GM21390 (cell line): ENCODE measurements around the gene GRIN3B.
A peak's percentile ranks its signal among the peaks of the same experiment; 100 is the strongest.
"Not testable (repeated sequence)": the region's sequence is repeated elsewhere in the genome, so short reads cannot be mapped to it uniquely, and the experiment has no call there.

ENCODE experiments used
- ATAC-seq: cut with Tn5 transposase; IDR thresholded peaks from one replicate; pipeline ENCODE4 v1.9.1; 2021; ENCODE audit not compliant: unreplicated experiment

GRIN3B gene

GRCh38 chr19:1018393-1018792 is 18.2 kb downstream of the GRIN3B start:
- no peak for ATAC-seq

GRCh38 chr19:1018932-1019615 is 18.9 kb downstream of the GRIN3B start:
- no peak for ATAC-seq

GRCh38 chr19:1019616-1019961 is 19.4 kb downstream of the GRIN3B start:
- no peak for ATAC-seq

DNA sequence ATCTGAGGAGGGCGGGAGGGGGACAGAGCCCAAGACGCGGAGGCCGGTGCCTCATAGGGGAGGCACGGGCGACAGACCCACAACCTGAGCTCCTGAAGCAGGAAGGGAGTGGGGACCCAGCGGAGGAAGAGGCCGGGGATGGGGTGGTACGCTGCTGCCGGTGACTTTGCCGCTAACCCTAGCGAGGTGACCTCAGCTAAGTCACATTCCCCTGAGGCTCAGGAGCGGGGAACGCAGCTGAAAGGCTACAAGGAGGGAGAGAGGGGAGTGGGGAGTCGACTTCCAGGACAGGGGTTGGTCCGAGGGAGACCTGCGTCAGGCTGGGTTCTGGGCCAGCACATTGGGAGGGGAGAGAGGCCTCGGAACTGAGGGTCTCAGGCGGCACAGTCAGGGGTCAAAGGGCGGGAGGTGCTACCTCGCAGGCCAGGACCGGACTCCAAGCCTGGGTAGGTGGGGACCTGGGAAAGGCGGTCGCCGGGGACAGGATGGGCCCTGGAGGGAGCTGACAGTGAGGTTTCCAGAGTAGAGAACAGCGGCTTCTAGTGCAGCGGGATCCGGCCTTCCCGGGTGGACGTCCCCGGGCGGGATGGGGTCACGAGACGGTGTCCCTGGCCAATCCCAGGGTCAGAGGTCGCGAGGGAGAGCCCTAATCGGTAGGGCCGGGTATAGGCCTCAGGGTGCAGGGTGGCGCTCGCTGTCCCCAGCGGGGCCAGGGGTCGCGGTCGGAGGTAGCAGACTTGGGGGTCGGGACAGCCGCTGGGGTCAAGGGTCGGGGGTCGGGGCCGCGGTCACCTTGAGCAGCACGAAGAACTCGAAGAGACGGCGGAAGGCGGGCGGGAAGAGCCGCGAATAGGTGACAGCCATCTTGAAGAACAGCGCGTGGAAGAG is 20.0 kb downstream of the GRIN3B start:
- no peak for ATAC-seq

GRCh38 chr19:1020868-1021425 is 20.7 kb downstream of the GRIN3B start, which contains the start of gene TMEM259:
TMEM259 (minus strand) TSS chr19:1021123; CDS start chr19:1020996, 127 bp downstream.
- peak; percentile 64 for ATAC-seq

- not testable (repeated sequence) for ATAC-seq
Observed at GRCh38 chr19:1023883-1024188, 23.6 kb downstream of the GRIN3B start.

GRCh38 chr19:1025080-1025479 is 24.9 kb downstream of the GRIN3B start:
- ATAC-seq = not testable (repeated sequence)

GRCh38 chr19:1025960-1026782 is 26.0 kb downstream of the GRIN3B start, which contains the start of gene CNN2:
CNN2 (plus strand) TSS chr19:1026608; CDS start chr19:1026662, 54 bp downstream.
- ATAC-seq = no peak

- ATAC-seq = no peak
Observed at GRCh38 chr19:1026783-1027649, 26.8 kb downstream of the GRIN3B start.

GRCh38 chr19:1027650-1028061 is 27.4 kb downstream of the GRIN3B start:
- no peak for ATAC-seq

DNA sequence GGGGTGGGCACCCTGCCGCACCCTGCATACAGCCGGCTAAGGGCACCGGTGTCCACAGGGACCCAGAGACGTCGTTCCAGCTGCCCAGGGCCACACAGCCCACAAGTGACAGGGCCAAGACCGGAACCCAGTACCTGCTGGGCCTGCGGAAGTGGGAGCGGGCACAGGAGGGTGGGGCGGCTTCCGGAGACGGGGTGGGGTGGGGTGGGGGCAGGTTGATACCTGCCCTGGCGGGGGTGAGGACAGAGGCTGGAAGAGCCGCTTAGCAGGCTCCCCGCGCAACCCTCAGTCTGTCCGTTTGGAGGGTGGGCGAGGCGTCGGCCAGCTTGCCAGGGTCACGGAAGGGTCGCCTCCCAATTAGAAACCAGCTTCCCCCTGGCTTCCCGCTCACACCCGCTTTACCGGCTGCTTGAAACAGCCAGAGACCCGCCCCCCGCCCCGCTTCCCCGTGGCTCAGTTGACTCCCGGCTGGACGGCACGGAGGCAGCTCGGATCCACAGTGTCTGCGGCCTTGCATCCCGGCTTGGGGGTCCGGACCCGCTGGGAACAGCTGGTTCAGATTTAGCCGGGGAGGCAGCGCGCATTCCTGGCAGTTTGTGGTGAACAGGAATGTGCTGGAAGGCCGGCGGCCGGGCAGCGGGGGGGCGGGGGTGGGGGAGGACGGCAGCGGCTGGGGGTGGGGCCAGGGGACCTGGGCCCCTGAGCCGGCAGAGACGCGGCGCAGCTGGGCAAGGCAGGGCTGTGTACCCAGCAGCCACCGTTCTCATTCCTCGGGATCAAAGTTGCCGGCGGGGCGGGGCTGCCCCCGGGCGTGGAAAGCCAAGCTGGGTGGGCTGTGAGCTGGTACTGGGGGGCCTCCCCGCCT is 28.1 kb downstream of the GRIN3B start:
- ATAC-seq = no peak

GRCh38 chr19:1032264-1032867 is 32.1 kb downstream of the GRIN3B start:
- ATAC-seq = no peak

DNA sequence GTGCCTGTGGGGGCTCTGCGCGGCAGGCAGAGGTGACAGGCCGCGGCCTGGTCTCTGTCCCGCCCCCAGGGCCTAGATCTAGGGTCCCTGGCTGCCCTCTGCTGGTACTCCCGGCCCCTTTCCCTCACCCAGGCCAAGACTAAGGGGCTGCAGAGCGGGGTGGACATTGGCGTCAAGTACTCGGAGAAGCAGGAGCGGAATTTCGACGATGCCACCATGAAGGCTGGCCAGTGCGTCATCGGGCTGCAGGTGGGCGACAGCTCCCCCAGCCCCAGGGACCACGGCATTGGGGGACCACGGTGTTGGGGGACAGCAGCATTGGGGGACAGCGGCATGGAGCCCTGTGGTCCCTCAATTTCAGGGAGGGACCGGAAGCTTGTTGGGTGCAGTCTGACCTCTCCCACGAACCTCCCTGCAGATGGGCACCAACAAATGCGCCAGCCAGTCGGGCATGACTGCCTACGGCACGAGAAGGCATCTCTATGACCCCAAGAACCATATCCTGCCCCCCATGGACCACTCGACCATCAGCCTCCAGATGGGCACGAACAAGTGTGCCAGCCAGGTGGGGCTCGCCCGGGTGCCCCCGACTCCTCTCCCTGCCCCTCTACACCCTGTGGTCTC is 35.9 kb downstream of the GRIN3B start:
- no peak for ATAC-seq

DNA sequence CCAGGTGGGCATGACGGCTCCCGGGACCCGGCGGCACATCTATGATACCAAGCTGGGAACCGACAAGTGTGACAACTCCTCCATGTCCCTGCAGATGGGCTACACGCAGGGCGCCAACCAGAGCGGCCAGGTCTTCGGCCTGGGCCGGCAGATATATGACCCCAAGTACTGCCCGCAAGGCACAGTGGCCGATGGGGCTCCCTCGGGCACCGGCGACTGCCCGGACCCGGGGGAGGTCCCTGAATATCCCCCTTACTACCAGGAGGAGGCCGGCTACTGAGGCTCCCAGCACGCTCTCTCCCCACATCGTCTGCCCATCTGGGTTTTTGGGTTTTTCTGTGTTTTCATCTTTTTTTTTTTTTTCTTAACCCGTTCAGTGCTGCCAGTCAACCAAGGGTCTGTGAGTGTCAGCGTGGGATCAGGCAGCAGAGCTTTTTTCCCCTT is 37.4 kb downstream of the GRIN3B start:
- no peak for ATAC-seq

GRCh38 chr19:1038978-1039645 is 38.9 kb downstream of the GRIN3B start:
- no peak for ATAC-seq

DNA sequence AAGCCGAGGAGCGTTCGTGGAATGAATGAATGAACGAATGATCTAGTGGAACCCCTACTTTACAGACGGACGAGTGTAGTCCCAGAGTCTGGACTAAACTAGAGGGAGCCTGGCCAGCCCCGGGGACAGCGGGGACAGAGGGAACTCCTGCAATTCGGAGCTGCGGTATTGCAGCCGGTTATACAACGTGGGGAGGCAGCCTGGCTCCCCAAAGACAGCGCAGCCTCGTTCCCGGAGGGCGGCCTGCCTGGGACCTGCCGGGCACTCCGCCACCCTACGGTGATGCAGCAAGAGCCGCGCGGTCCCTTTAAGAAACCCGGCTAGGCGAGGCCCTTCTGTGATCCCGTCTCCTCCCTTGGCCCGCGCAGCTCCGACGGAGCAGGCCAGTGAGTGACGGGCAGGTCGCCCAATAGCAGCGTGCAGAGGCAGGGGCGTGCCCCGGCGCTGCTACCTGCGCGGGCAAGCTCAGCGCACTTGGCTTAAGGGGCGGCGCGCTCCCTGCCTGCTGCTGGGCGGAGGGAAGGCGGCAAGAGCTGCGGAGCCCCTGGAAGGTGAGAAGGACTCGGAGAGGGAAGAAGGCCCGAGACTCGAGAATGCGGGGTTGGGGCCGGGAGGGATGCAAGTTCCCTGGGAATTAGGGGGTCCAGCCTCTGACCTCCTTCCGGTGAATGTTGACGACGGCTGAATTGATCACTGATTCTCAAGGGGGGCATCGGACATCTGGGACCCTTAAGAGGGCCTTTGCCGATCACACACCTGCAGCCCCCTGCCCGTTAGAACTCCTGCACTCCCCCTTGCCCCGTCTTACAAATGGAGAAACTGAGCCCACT is 39.6 kb downstream of the GRIN3B start, which contains the start of gene ABCA7:
Gene ABCA7 (plus strand): TSS at position 462 of the 830 bp plus-strand sequence. CDS start 1,255 bp downstream, outside the sequence.
- ATAC-seq = peak; percentile 61
